ENCODE measurements around the gene ACOT6. TPM values are rescaled to one million over a fixed set of nuclear protein-coding genes. Genes with fewer than 3 reads are reported as not detected.

ACOT6 gene
- total RNA-seq, 1 donor from 2014 or later: not detected

- H3K27ac Mint-ChIP-seq: no peak overlapping the region
- no peak for DNase-seq (ENCODE audit: low spot score, unreplicated experiment)
- H3K36me3 Mint-ChIP-seq (ENCODE audit: insufficient read depth): no peaks in the 10 kb centered on the region
- H3K27me3 Mint-ChIP-seq: peaks cover 3% of the 10 kb centered on the region
- TF ChIP-seq CTCF (IDR thresholded peaks at IDR 0.05; ENCODE audit: unreplicated experiment): no peak
- H3K4me1 Mint-ChIP-seq (ENCODE audit: low read depth): peaks cover 1% of the 10 kb centered on the region
- no peaks in the 10 kb centered on the region for H3K9me3 Mint-ChIP-seq (ENCODE audit: low read depth)
- H3K4me3 Mint-ChIP-seq (ENCODE audit: low read depth): no peak overlapping the region
These were observed 25.5 kb downstream of the ACOT6 start for GRCh38 chr14:73637830-73638229.

GRCh38 chr14:73640796-73641365 lies 28.6 kb downstream of the ACOT6 start:
- H3K36me3 Mint-ChIP-seq (ENCODE audit: insufficient read depth): no peaks in the 10 kb centered on the region
- TF ChIP-seq CTCF (IDR thresholded peaks at IDR 0.05; ENCODE audit: unreplicated experiment): no peak
- no peak overlapping the region for H3K27ac Mint-ChIP-seq
- H3K9me3 Mint-ChIP-seq (ENCODE audit: low read depth): no peaks in the 10 kb centered on the region
- H3K4me3 Mint-ChIP-seq (ENCODE audit: low read depth): no peak overlapping the region
- no peak for DNase-seq (ENCODE audit: low spot score, unreplicated experiment)
- H3K27me3 Mint-ChIP-seq: no peaks in the 10 kb centered on the region
- H3K4me1 Mint-ChIP-seq (ENCODE audit: low read depth): peaks cover 10% of the 10 kb centered on the region

GRCh38 chr14:73644531-73645247 lies 32.4 kb downstream of the ACOT6 start, which contains the start of gene DNAL1:
DNAL1 (plus strand) TSS chr14:73644986; CDS start chr14:73645040, 54 bp downstream.
- peaks cover 2% of the 10 kb centered on the region for H3K36me3 Mint-ChIP-seq (ENCODE audit: insufficient read depth)
- peak within 1 kb of the TSS; percentile 94 for H3K27ac Mint-ChIP-seq
- no peaks in the 10 kb centered on the region for H3K27me3 Mint-ChIP-seq

GRCh38 chr14:73645248-73645610 lies 32.9 kb downstream of the ACOT6 start:
- Mint-ChIP-seq H3K4me3 (ENCODE audit: low read depth) (peak overlapping the region; percentile 98), H3K27ac (peak overlapping the region; percentile 94), H3K36me3 (ENCODE audit: insufficient read depth) (peaks cover 3% of the 10 kb centered on the region), H3K9me3 (ENCODE audit: low read depth) (no peaks in the 10 kb centered on the region), H3K4me1 (ENCODE audit: low read depth) (peaks cover 10% of the 10 kb centered on the region), H3K27me3 (no peaks in the 10 kb centered on the region)
- DNase-seq (ENCODE audit: low spot score, unreplicated experiment): no peak
- TF ChIP-seq CTCF (IDR thresholded peaks at IDR 0.05; ENCODE audit: unreplicated experiment): no peak

More at GRCh38 chr14:73644531-73645247, 32.4 kb downstream of the ACOT6 start, which contains the start of gene DNAL1:
- peak; percentile 84 for DNase-seq (ENCODE audit: low spot score, unreplicated experiment)
- Mint-ChIP-seq H3K4me3 (ENCODE audit: low read depth) (peak within 1 kb of the TSS; percentile 98), H3K4me1 (ENCODE audit: low read depth) (peaks cover 10% of the 10 kb centered on the region), H3K9me3 (ENCODE audit: low read depth) (no peaks in the 10 kb centered on the region)
- no peak for TF ChIP-seq CTCF (IDR thresholded peaks at IDR 0.05; ENCODE audit: unreplicated experiment)

- H3K27me3 Mint-ChIP-seq: no peaks in the 10 kb centered on the region
- no peaks in the 10 kb centered on the region for H3K4me1 Mint-ChIP-seq (ENCODE audit: low read depth)
- peaks cover 5% of the 10 kb centered on the region for H3K9me3 Mint-ChIP-seq (ENCODE audit: low read depth)
- H3K27ac Mint-ChIP-seq: no peak overlapping the region
- peaks cover 27% of the 10 kb centered on the region for H3K36me3 Mint-ChIP-seq (ENCODE audit: insufficient read depth)
- H3K4me3 Mint-ChIP-seq (ENCODE audit: low read depth): no peak overlapping the region
- no peak for TF ChIP-seq CTCF (IDR thresholded peaks at IDR 0.05; ENCODE audit: unreplicated experiment)
- no peak for DNase-seq (ENCODE audit: low spot score, unreplicated experiment)
These were observed 38.7 kb downstream of the ACOT6 start for GRCh38 chr14:73651005-73651404.
